SK-N-SH (cell line): ENCODE results near the gene WDR49. TPM values are rescaled to one million over a fixed set of nuclear protein-coding genes. Genes with fewer than 3 reads are reported as not detected.

Experiments used
- polyA plus RNA-seq, 3 experiments: library from polyadenylated mRNA; depleted of rRNA; stranded (reverse); fragments of >200 nt; gene quantifications; 2 replicates each; pipeline ENCODE4 v1.2.3, GENCODE V29; 2012
- small RNA-seq, 7 experiments: library from RNA; depleted of rRNA; stranded (forward); fragments of <200 nt; gene quantifications; one replicate each; pipeline ENCODE3, GENCODE V24; 2012

Gene WDR49
- polyA plus RNA-seq, 1 of the 3 experiments (the other 2 are of a cell fraction) = not detected

Small RNA genes within 50 kb of the gene (small RNA-seq; reads per million reads assigned to genes)
- 0 reads per million in 7 experiments for gene HMGN1P8

Other genes with a start within 250 kb of the WDR49 start
- not detected in 2 replicates for gene SERPINI2, start 179.9 kb downstream of the WDR49 start, polyA plus RNA-seq (2012; rRNA removed)
- gene PDCD10, start 81.0 kb upstream of the WDR49 start, polyA plus RNA-seq (2012; rRNA removed) = 29.0 and 41.1 TPM in 2 replicates
- gene SERPINI1, start 81.8 kb upstream of the WDR49 start, polyA plus RNA-seq (2012; rRNA removed) = 1.9 and 2.1 TPM in 2 replicates